IMR-90 (cell line): ENCODE data around the gene NRP2. TPM values are rescaled to one million over a fixed set of nuclear protein-coding genes. Genes with fewer than 3 reads are reported as not detected.

ENCODE experiments used
- ATAC-seq: fragments of 200-7000 bp; cut with Tn5 transposase; 2 replicates; pipeline ENCODE4 v1.9.1; 2020; ENCODE audit warnings: low read depth, mild to moderate bottlenecking, moderate library complexity
- BruUV-seq: library from RNA; stranded (reverse); fragments of 400-500 nt; replicated peaks from 2 replicates; lab custom pipeline; 2021; lab: Mats Ljungman, UMichigan
- CTCF ChIA-PET: fragments of 300-600 bp; formaldehyde crosslinking; extraction: SDS; loops from one replicate; lab custom pipeline; 2021; ENCODE audit warnings: antibody characterized with exemption; lab: Yijun Ruan, JAX
- POLR2A ChIA-PET: fragments of 300-600 bp; sonication (Branson Sonifier 250); formaldehyde crosslinking; loops from one replicate; lab custom pipeline; 2022; ENCODE audit warnings: antibody characterized with exemption; ENCODE audit not compliant: unreplicated experiment; lab: Charles Lee
- DNase-seq: peaks from one replicate; pipeline ENCODE4 v3.0.0; 2013
- H2AFZ ChIP-seq: replicated peaks from 2 replicates; pipeline ENCODE3; 2013; ENCODE audit warnings: low read length, mild to moderate bottlenecking; ENCODE audit not compliant: poor library complexity
- H2AK5ac ChIP-seq: 2 replicates; pipeline ENCODE4 v1.6.1; 2013; ENCODE audit warnings: low read depth, low read length, inconsistent platforms
- H2AK9ac ChIP-seq: replicated peaks from 2 replicates; pipeline ENCODE3; 2013; ENCODE audit warnings: mild to moderate bottlenecking, low read depth, low read length, moderate library complexity; ENCODE audit not compliant: poor library complexity
- H2BK120ac ChIP-seq: 2 replicates; pipeline ENCODE4 v1.6.1; 2013; ENCODE audit warnings: low read depth, low read length, inconsistent platforms
- H2BK15ac ChIP-seq: 3 replicates; pipeline ENCODE4 v1.6.1; 2013; ENCODE audit warnings: low read depth, low read length, inconsistent platforms
- H2BK20ac ChIP-seq: 2 replicates; pipeline ENCODE4 v1.6.1; 2013; ENCODE audit warnings: low read depth, mild to moderate bottlenecking, inconsistent platforms, low read length, moderate library complexity
- H2BK5ac ChIP-seq: 2 replicates; pipeline ENCODE4 v1.6.1; 2013; ENCODE audit warnings: mild to moderate bottlenecking, low read depth, low read length, inconsistent platforms; ENCODE audit not compliant: poor library complexity, severe bottlenecking
- H3K14ac ChIP-seq: replicated peaks from 2 replicates; pipeline ENCODE4 v1.6.1; 2013; ENCODE audit warnings: low read depth, low read length, inconsistent platforms
- H3K18ac ChIP-seq: 2 replicates; pipeline ENCODE4 v1.6.1; 2013; ENCODE audit warnings: low read depth, low read length, control low read depth
- H3K23ac ChIP-seq: 2 replicates; pipeline ENCODE4 v1.6.1; 2013; ENCODE audit warnings: low read depth, low read length, inconsistent platforms
- H3K27ac ChIP-seq: 2 replicates; pipeline ENCODE4 v1.5.1; 2013; ENCODE audit warnings: mild to moderate bottlenecking, control low read depth, low read length; ENCODE audit not compliant: insufficient read depth
- H3K27me3 ChIP-seq: 2 replicates; pipeline ENCODE4 v1.6.1; 2013; ENCODE audit warnings: low read length; ENCODE audit not compliant: control insufficient read depth, insufficient read depth
- H3K36me3 ChIP-seq: 2 replicates; pipeline ENCODE4 v1.6.1; 2013; ENCODE audit warnings: low read length, mixed read lengths; ENCODE audit not compliant: control insufficient read depth, insufficient read depth
- H3K4ac ChIP-seq: 2 replicates; pipeline ENCODE4 v1.6.1; 2013; ENCODE audit warnings: low read depth, low read length, inconsistent platforms
- H3K4me1 ChIP-seq: 2 replicates; pipeline ENCODE4 v1.6.1; 2013; ENCODE audit warnings: low read length, mixed read lengths; ENCODE audit not compliant: control insufficient read depth, insufficient read depth
- H3K4me2 ChIP-seq: 2 replicates; pipeline ENCODE4 v1.6.1; 2013; ENCODE audit warnings: low read depth, mild to moderate bottlenecking, control low read depth, low read length, moderate library complexity
- H3K4me3 ChIP-seq: 2 replicates; pipeline ENCODE4 v1.5.1; 2013; ENCODE audit warnings: low read depth, mild to moderate bottlenecking, control low read depth, low read length, moderate library complexity; ENCODE audit not compliant: insufficient read depth
- H3K56ac ChIP-seq: 2 replicates; pipeline ENCODE4 v1.6.1; 2013; ENCODE audit warnings: low read length, inconsistent platforms; ENCODE audit not compliant: insufficient read depth; ENCODE audit errors: extremely low read depth
- H3K79me1 ChIP-seq, 2 experiments: 2 replicates each; pipeline ENCODE4 v1.6.1; 2013; ENCODE audit warnings: low read length in 2 of 2, inconsistent platforms in 1 of 2, low read depth in 1 of 2
- H3K9ac ChIP-seq: 2 replicates; pipeline ENCODE4 v1.6.1; 2013; ENCODE audit warnings: low read depth, low read length, control low read depth
- H3K9me1 ChIP-seq: 2 replicates; pipeline ENCODE4 v1.6.1; 2013; ENCODE audit warnings: low read length, inconsistent platforms; ENCODE audit not compliant: insufficient read depth
- H3K9me3 ChIP-seq: 2 replicates; pipeline ENCODE4 v1.6.1; 2013; ENCODE audit warnings: low read length; ENCODE audit not compliant: control insufficient read depth, insufficient read depth
- H4K20me1 ChIP-seq: 2 replicates; pipeline ENCODE4 v1.6.1; 2013; ENCODE audit warnings: low read length, inconsistent platforms; ENCODE audit not compliant: insufficient read depth
- H4K5ac ChIP-seq: 2 replicates; pipeline ENCODE4 v1.6.1; 2013; ENCODE audit warnings: mild to moderate bottlenecking, low read depth, low read length, control low read depth
- H4K8ac ChIP-seq, 2 experiments: 2 replicates each; pipeline ENCODE4 v1.6.1; 2013; ENCODE audit warnings: low read depth in 2 of 2, low read length in 2 of 2, control low read depth in 1 of 2, inconsistent platforms in 1 of 2
- H4K91ac ChIP-seq: 2 replicates; pipeline ENCODE4 v1.6.1; 2013; ENCODE audit warnings: low read depth, low read length, inconsistent platforms; ENCODE audit not compliant: insufficient read depth
- BHLHE40 ChIP-seq: fragments of 150-350 bp; IDR thresholded peaks from 2 replicates; pipeline ENCODE4 v1.6.1; 2016; ENCODE audit warnings: mild to moderate bottlenecking, low read depth, low read length
- CHD1 ChIP-seq: IDR thresholded peaks from 2 replicates; pipeline ENCODE4 v1.6.1; 2012; ENCODE audit warnings: low read depth, low read length, improper control_type of control experiment
- FOS ChIP-seq: fragments of 150-350 bp; IDR thresholded peaks from 2 replicates; pipeline ENCODE4 v1.6.1; 2016; ENCODE audit warnings: low read depth, low read length
- MXI1 ChIP-seq: IDR thresholded peaks from 2 replicates; pipeline ENCODE4 v1.6.1; 2012; ENCODE audit warnings: low read depth, mild to moderate bottlenecking, low read length, moderate library complexity, borderline replicate concordance
- NFE2L2 ChIP-seq: fragments of 150-350 bp; IDR thresholded peaks from 2 replicates; pipeline ENCODE4 v1.6.1; 2016; ENCODE audit warnings: low read depth, mild to moderate bottlenecking, low read length
- RCOR1 ChIP-seq: IDR thresholded peaks from 2 replicates; pipeline ENCODE4 v1.6.1; 2012; ENCODE audit warnings: mild to moderate bottlenecking, low read length, improper control_type of control experiment; ENCODE audit not compliant: insufficient replicate concordance
- RFX5 ChIP-seq: IDR thresholded peaks from 2 replicates; pipeline ENCODE4 v1.8.0; 2012; ENCODE audit warnings: low read depth, mild to moderate bottlenecking, low read length, moderate library complexity
- SMC3 ChIP-seq: fragments of 150-350 bp; IDR thresholded peaks from 2 replicates; pipeline ENCODE4 v1.6.1; 2016; ENCODE audit warnings: low read depth, mild to moderate bottlenecking, antibody characterized with exemption, low read length, moderate library complexity
- WGBS, 2 experiments: methylation state at CpG; one replicate each; pipeline versions ENCODE4 v1.1.5 to v1.1.7; 2013; ENCODE audit warnings: missing lambda C conversion rate in 2 of 2; ENCODE audit not compliant: insufficient read length in 1 of 2; ENCODE audit errors: extremely low coverage in 2 of 2; 5-methylcytosine and 5-hydroxymethylcytosine counted together
- dilution Hi-C: fragments of 300-500 bp; cut with HindIII; formaldehyde crosslinking; loops from one replicate; pipeline ENCODE4 v1.14.3; 2018; ENCODE audit warnings: low sequenced_read_pairs; ENCODE audit not compliant: unreplicated experiment
- in situ Hi-C: fragments of 300-500 bp; cut with MboI; formaldehyde crosslinking; loops from 3 replicates; pipeline ENCODE4 v1.14.3; 2019; ENCODE audit warnings: low sequenced_read_pairs, inconsistent platforms, mixed read lengths
- intact Hi-C: fragments of 100-400 bp; cut with micrococcal nuclease; formaldehyde crosslinking; loops from 2 replicates; pipeline ENCODE4 v1.10.0; 2022
- polyA plus RNA-seq, 3 experiments: library from polyadenylated mRNA; depleted of rRNA; stranded (reverse); fragments of >200 nt; gene quantifications; 2 replicates each; pipeline ENCODE4 v1.2.3, GENCODE V29; 2012; ENCODE audit warnings: low replicate concordance in 1 of 3
- total RNA-seq: library from RNA; depleted of rRNA; stranded (reverse); fragments of >200 nt; gene quantifications from 2 replicates; pipeline ENCODE4 v1.2.3, GENCODE V29; 2012
- TF ChIP-seq, protein P1 (sequence below): conservative IDR thresholded peaks from 2 replicates; pipeline ENCODE4 v1.5.1; 2012; ENCODE audit warnings: mild to moderate bottlenecking, low read depth, low read length, improper control_type of control experiment
- TF ChIP-seq, protein P2 (sequence below): fragments of 150-350 bp; IDR thresholded peaks from 2 replicates; pipeline ENCODE4 v1.6.1; 2017; ENCODE audit warnings: mild to moderate bottlenecking, antibody characterized with exemption, low read length, low read depth

NRP2 gene
- total and polyA plus RNA-seq, 2 of the 4 experiments (the other 2 are of a cell fraction), result 46.4 to 51.3 TPM

DNA sequence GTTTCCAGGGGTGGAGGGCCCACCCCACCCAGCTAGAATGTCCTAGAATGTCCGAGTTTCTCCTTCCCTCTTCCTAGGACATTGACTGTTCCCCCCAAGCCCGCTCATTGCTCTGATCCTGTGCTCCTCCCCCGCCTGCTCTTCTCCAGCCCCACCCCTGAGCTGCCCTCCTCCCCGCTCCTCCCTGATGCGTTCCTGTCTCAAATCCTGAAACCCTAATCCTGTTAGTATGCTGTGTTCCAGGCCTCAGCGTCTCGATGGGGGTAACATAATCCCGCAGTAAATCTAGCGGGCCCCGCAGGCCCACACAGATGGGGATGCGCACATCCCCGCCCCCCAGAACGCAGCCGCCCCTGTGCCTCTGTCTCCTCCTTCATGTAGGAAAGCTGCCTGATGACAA is 51.3 kb downstream of the NRP2 start:
- in situ Hi-C loops, result loop anchor here (5.0 kb wide), 1 partner anchor 46 kb away; no protein-coding TSS in a partner anchor
- Histone ChIP-seq H3K36me3 (peaks cover 36% of the 10 kb centered on the region), H2AK9ac (peak overlapping the region; percentile 67), H2BK20ac (peak overlapping the region; percentile 76; the same call in 1 of the 2 replicates), H3K27me3 (no peaks in the 10 kb centered on the region), H3K4me2 (no peak overlapping the region), H2AFZ (peak overlapping the region; percentile 21), H2AK5ac (peak overlapping the region; percentile 83; the same call in 1 of the 2 replicates), H3K4ac (peak overlapping the region; percentile 78), H3K14ac (peak overlapping the region; percentile 86), H4K91ac (peak overlapping the region; percentile 86), H4K8ac (peak overlapping the region in 1 of 2 experiments; percentile 64; a peak in 2 of 4 replicates), H3K4me3 (no peak overlapping the region), H3K79me1 (peaks cover 0 to 17% of the 10 kb centered on the region in 2 experiments; a peak in 3 of 4 replicates), H3K4me1 (peaks cover 37% of the 10 kb centered on the region), H2BK120ac (peak overlapping the region; percentile 86), H3K56ac (no peak overlapping the region), H4K20me1 (peaks cover 3% of the 10 kb centered on the region; the same call in 1 of the 2 replicates), H3K9ac (peak overlapping the region; percentile 15; the same call in 1 of the 2 replicates), H2BK5ac (peak overlapping the region; percentile 51), H3K23ac (no peak overlapping the region), H3K27ac (peak overlapping the region; percentile 76), H2BK15ac (peak overlapping the region; percentile 89; the same call in 1 of the 3 replicates), H3K9me1 (peaks cover 33% of the 10 kb centered on the region), H3K18ac (peak overlapping the region; percentile 73; the same call in 1 of the 2 replicates), H4K5ac (peak overlapping the region; percentile 69), H3K9me3 (no peaks in the 10 kb centered on the region)
- no TSS peak for BruUV-seq
- CTCF ChIA-PET, result no interaction called here
- intact Hi-C loops, result loop anchor here (2.0 kb wide), 1 partner anchor 17 kb away; no protein-coding TSS in a partner anchor
- TF ChIP-seq RCOR1 (no peak), FOS (no peak), RFX5 (no peak), BHLHE40 (no peak), MXI1 (no peak), NFE2L2 (no peak), CHD1 (no peak), SMC3 (no peak)
- TF ChIP-seq, protein P1, sequence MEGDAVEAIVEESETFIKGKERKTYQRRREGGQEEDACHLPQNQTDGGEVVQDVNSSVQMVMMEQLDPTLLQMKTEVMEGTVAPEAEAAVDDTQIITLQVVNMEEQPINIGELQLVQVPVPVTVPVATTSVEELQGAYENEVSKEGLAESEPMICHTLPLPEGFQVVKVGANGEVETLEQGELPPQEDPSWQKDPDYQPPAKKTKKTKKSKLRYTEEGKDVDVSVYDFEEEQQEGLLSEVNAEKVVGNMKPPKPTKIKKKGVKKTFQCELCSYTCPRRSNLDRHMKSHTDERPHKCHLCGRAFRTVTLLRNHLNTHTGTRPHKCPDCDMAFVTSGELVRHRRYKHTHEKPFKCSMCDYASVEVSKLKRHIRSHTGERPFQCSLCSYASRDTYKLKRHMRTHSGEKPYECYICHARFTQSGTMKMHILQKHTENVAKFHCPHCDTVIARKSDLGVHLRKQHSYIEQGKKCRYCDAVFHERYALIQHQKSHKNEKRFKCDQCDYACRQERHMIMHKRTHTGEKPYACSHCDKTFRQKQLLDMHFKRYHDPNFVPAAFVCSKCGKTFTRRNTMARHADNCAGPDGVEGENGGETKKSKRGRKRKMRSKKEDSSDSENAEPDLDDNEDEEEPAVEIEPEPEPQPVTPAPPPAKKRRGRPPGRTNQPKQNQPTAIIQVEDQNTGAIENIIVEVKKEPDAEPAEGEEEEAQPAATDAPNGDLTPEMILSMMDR, result no peak
- TF ChIP-seq, protein P2, sequence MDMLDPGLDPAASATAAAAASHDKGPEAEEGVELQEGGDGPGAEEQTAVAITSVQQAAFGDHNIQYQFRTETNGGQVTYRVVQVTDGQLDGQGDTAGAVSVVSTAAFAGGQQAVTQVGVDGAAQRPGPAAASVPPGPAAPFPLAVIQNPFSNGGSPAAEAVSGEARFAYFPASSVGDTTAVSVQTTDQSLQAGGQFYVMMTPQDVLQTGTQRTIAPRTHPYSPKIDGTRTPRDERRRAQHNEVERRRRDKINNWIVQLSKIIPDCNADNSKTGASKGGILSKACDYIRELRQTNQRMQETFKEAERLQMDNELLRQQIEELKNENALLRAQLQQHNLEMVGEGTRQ, result no peak
- no CpG with 5 or more reads among the region's 14 CpGs for WGBS, 2 experiments
- DNase-seq, result no peak
- dilution Hi-C loops, result no loop called here
- POLR2A ChIA-PET, result no interaction called here
- no peak for ATAC-seq
